Activated T-helper 1 cell treated with anti-CD3 and anti-CD28 coated beads, Interleukin-2, amount 50 U/mL, for 16 hours (primary cell): ENCODE results near the gene IFI16.
"Not testable (repeated sequence)": the region's sequence is repeated elsewhere in the genome, so short reads cannot be mapped to it uniquely, and the experiment has no call there.

ENCODE experiments used
- DNase-seq, 2 donors: peaks; one replicate each; pipeline ENCODE4 v3.0.0-alpha.2; 2020; ENCODE audit warnings: low read depth in 1 of 2, low spot score in 1 of 2

Gene IFI16

GRCh38 chr1:159007726-159008125, 2.0 kb upstream of the IFI16 start:
- DNase-seq, result no peak

DNA sequence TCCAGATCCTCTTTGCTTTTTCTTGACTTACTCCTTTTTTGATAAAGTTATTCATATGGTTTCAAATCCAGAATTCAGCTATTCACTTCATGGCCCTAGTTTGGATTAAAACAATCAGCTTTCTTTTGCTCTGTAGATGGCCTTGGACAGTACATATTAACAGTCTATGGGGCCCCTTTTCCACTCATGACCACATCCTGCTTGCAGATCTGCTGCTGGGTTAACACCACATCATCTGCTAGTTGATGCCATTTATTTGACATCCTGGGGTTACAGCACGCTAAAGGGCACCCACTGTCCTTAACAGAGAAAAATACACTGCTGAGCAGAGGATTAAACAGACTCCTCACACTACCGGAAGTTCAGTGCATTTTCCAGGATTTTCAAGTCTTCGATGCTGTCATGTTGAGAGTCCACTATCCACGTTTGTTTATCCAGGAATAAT, 941 bp upstream of the IFI16 start:
- DNase-seq, result peak in 1 of 2 donors; percentile 43

DNA sequence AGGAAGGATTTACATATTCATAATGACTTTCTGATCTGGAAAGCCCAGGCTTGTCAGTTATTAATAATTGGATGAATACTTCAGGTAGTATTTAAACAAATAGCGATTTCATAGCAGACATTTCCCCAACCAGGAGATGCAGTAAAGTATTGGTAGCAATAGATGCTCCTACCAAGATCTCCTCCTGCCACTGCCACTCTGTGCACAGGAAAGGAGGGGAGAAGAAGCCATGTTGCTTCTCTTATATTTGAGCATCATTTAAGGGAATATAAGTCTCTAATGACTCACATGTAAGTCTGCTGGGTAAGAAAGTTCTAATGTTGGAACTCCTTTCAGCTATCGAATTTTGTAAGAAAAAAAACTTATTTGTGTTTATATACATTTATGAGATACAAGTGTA, 420 bp upstream of the IFI16 start:
- DNase-seq, result no peak

DNA sequence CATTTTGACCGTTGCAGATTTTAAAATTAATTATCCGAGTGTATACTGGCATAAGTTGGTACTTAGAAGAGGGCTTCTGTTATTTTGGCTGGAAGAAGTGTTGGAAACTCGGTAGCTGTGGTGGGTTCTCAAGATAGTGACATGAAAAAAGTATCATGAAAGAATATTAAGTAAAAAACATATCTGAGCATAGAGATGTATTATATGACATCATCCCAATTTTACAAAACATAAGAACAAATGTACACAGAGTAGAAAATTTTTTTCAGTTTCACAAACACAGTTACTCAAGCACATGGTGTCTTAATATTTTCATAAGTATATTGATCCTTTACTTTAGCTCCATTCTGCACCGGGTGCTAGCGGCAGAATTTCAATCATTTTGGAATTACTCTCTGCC, 684 bp downstream of the IFI16 start:
- DNase-seq, result no peak

- not testable (repeated sequence) for DNase-seq
Observed at GRCh38 chr1:159011001-159011400, 1.3 kb downstream of the IFI16 start.

GRCh38 chr1:159011751-159012150, 2.0 kb downstream of the IFI16 start:
- no peak for DNase-seq

- DNase-seq, result peak in 1 of 2 donors; percentile 15
Observed at GRCh38 chr1:159012495-159012894, 2.8 kb downstream of the IFI16 start.

DNA sequence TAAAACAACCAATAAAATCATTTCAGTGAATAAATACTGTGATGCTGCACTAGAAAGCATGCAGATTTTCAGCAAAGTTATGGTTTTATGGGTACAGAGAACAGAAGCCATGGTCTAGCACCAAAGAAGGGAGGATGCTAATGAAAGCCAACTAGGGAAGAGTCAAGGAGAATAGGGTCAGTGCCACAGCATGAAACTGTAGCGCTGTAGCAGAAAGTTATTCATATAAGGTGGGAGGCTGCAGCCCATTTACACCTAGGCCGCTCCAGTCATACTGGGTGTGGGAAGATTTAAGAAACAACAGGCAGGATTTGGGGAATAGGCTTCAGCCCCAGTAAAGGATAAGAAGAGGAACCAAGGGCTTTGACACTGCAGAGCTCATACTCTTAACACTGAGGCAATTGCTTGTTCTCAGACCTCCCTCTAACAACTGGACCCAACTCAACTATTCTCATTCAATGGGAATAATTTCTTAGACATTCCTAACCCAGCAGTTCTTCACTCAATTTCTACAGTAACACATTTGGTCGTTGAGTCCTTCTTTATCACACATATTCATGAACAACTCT, 4.4 kb downstream of the IFI16 start:
- DNase-seq, result no peak

DNA sequence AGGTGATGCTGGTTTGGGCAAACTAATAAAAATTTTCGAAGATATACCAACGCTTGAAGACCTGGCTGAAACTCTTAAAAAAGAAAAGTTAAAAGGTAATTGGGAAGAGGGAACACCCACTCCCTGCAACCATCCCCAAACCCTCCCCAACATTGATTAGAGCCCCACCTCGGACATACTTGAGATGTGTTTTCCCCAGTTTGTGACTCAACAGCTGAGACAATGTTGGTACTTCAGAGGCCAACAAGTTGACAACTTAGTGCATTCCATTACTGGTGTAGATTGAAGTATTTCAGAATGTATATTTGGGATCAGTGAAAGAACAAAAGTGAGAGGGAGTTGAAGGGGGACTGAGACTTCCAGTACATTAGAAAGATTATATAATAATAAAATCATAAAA, 5.1 kb downstream of the IFI16 start:
- no peak for DNase-seq

DNA sequence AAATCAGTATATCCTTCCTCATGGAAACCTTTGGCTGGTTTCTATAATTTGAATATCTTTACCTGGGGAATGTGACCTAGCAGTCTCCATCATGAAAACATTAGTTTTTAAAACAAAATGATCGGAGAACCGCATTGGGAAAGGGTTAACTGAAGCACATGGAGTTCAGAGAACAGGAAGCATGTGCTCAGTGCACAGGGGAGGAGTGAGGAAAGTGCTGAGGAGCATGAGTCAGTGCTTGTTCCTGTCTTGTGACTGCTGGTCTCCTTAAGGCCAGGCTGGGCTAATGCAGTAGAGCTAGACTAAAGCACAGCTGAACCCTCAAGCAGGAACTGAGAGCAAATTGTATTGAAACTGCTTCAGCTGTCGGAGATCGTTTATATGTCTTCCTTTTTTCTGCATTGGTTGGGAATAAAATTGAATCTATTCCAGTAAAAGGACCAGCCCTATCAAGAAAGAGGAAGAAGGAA, 5.8 kb downstream of the IFI16 start:
- DNase-seq, result peak; percentile 40 to 49

GRCh38 chr1:159023723-159024122, 14.0 kb downstream of the IFI16 start:
- no peak for DNase-seq

- no peak for DNase-seq
Observed at GRCh38 chr1:159025043-159025442, 15.3 kb downstream of the IFI16 start.

DNA sequence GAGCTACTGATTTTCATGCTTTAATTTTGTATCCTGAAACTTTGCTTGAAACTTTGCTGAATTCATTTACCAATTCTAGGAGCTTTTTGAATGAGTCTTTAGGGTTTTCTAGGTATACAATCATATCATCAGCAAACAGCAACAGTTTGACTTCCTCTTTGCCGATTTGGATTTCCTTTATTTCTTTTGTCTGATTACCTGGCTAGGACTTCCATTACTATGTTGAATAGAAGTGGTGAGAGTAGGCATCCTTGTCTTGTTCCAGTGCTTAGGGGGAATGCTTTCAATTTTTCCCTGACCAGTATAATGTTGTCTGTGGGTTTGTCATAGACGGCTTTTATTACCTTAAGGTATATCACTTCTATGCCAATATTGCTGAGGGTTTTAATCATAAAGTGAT, 17.1 kb downstream of the IFI16 start:
- DNase-seq, result not testable (repeated sequence)

GRCh38 chr1:159030311-159030710, 20.6 kb downstream of the IFI16 start:
- DNase-seq, result no peak

DNA sequence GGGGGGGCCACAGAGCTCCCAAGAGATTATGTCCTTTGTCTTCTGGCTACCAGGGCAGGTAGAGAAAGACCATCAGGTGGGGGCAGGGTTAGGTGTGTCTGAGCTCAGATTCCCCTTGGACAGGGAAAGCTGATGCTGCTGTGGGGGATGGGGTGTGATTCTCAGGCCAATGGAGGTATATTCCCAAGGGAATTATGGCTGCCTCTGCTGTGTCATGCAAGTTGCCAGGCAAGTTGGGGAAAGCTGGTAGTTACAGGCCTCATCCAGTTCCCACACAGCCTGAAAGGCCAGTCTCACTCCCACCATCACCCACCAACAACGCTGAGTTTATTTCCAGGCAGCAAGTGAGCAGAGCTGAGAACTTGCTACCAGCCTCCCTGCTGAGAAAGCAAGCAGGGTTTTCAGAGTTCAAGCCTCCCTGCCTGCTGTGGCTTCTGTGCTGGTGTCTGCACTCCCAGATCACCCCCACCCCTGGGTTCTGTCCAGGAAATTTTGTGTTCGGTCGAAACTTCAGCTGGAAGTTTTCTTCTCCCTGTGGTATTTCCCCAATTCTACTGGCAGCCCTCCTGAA, 21.3 kb downstream of the IFI16 start:
- DNase-seq, result no peak

GRCh38 chr1:159040206-159040605, 30.5 kb downstream of the IFI16 start:
- DNase-seq, result no peak

DNA sequence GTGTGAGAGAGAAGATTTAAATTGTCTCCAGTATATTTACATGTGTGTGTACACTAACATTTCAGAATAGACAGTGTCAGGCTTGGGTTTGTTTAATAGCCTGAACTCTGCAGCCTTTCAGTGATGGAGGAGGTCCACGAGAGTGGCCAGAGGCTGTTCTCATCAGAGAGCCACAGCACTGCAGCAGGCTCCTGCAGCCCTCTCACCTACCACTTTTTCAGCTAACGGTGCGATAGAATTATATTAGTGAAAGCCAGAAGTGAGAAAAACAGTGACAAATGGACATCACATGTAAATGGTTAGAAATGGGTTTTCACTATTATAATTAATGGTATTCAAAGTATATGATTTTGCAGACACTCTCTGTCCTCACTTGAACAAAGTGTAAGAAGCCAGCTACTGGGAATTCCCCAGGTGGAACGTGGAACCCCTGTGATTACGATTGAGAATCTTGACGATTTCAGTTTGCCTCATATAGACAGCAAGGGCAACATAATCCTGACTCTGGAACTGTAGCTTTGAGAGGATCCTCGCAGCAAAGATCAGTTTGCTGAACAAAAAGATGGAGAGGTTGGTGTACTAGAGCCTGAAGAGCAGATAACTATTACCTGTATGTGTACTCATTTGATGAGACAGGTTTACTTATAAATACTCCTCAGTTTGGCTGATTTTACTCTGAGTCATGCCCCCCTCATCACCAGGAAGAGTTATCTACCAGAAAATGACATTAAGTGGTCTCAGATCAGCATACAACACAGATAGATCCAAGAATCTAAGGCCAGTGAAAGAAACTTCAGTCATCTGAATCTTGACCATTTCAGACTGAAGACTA, 31.4 kb downstream of the IFI16 start:
- no peak for DNase-seq

DNA sequence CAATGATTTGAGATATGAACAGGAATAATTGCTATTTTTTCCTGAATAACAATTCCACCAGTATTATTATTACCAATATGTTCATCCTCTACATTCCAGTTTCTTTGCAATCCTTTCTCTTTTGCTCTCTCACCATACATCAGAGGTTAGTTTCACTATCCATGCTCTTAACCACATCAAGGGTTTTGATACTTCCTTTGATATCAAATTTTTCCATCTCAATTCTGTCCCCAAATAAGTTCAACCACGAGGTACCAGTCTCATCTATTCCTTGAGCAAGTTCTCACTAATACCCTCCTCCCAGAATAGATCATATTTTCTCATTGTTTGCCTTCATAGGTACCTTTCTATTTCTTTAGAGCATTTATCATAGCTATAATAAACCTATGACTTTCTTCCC, 36.8 kb downstream of the IFI16 start:
- not testable (repeated sequence) for DNase-seq

DNA sequence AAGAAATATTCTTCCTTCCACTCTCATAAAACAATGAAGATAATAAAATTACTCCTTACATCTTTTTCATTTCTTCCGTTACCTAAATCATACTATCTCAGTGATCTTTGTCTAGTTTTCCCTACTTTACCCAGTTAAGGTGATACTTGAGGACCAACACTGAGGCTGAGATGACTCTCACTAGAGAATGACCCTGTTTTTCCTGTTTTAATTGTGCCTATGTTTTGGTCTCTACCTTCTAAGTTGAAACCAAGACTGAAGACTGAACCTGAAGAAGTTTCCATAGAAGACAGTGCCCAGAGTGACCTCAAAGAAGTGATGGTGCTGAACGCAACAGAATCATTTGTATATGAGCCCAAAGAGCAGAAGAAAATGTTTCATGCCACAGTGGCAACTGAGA, 41.7 kb downstream of the IFI16 start:
- DNase-seq, result no peak

DNA sequence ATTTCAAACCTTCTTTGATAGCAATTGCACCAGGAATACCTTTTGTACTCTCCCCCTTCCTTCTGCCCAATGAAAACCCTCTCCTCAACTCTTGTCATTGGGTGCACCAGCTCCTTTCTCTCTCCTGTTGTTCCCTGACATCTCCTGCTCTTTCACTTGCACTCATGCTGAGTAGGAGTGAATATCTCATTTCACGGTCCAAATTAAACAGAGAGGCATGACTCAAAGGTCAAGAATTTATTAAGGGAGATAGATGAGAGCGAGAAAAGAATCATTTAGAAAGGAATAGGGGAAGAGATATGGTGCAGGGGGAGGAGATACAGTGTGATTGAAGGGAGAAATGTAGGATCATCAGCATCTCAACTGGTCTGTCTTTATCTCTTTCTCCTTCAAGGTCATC, 44.7 kb downstream of the IFI16 start:
- DNase-seq, result no peak

GRCh38 chr1:159055181-159055641, 45.5 kb downstream of the IFI16 start:
- DNase-seq, result no peak

GRCh38 chr1:159056069-159056698, 46.5 kb downstream of the IFI16 start:
- DNase-seq, result no peak
